ENCODE data around the gene HS3ST6.
"Not testable (repeated sequence)": the region's sequence is repeated elsewhere in the genome, so short reads cannot be mapped to it uniquely, and the experiment has no call there.

HS3ST6 gene

GRCh38 chr16:1918351-1919326, at the start of gene HS3ST6:
TSS of gene HS3ST6 (minus strand) at chr16:1918415. CDS start at chr16:1918323, 92 bp downstream.
- no peak for FAIRE-seq
- no peak for DNase-seq (ENCODE audit: insufficient read length, low spot score)

- no peak for DNase-seq (ENCODE audit: insufficient read length, low spot score)
- FAIRE-seq = no peak
Measured at GRCh38 chr16:1966460-1966859, 48.2 kb upstream of the HS3ST6 start, which contains the start of gene RNF151. TSS of gene RNF151 (plus strand) at chr16:1966856. CDS start at chr16:1966882, 26 bp downstream.

- no peak for FAIRE-seq
- no peak for DNase-seq (ENCODE audit: insufficient read length, low spot score)
Measured at GRCh38 chr16:1965396-1966001, 47.3 kb upstream of the HS3ST6 start.

- FAIRE-seq (peak; percentile 91), DNase-seq (ENCODE audit: insufficient read length, low spot score) (peak; percentile 99)
Measured at GRCh38 chr16:1964506-1965395, 46.5 kb upstream of the HS3ST6 start, which contains the start of gene RPS2. TSS of gene RPS2 (minus strand) at chr16:1964826. CDS start at chr16:1964625, 201 bp downstream.

DNA sequence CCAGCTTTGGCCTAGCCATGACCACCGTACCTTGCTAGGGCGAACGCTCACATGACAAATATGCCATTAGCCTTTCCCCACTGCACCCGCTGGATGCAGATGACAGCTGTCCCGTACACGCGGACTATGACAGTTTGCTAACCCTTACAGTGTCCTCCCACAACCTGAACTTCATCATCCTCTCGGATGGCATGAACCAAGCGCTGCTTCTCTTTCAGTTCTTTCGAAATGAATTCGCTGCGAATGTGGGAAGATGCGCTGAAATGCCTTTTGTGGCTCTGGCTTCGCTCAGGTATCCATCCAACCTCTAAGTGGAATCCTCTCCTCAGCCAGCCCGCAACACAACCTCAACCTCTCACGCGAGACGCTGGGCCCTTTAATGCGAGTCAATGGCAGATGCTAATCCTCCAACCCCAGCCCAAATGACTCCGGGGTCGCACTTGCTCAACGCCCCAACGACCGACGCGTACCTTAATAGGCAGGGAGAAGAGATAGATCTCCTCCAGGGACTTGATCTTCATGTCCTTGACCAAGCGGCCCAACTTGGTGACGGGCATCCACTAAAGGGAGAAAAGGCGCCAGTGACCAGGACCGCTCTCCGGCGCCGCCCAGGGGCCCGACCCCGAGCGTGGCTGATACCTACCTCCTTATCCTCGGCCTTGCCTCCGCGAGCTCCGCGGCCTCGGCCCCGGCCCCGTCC, 45.7 kb upstream of the HS3ST6 start:
- FAIRE-seq = peak; percentile 11
- DNase-seq (ENCODE audit: insufficient read length, low spot score) = no peak

- FAIRE-seq; DNase-seq (ENCODE audit: insufficient read length, low spot score): not testable (repeated sequence)
Measured at GRCh38 chr16:1962161-1963153, 44.2 kb upstream of the HS3ST6 start.

DNA sequence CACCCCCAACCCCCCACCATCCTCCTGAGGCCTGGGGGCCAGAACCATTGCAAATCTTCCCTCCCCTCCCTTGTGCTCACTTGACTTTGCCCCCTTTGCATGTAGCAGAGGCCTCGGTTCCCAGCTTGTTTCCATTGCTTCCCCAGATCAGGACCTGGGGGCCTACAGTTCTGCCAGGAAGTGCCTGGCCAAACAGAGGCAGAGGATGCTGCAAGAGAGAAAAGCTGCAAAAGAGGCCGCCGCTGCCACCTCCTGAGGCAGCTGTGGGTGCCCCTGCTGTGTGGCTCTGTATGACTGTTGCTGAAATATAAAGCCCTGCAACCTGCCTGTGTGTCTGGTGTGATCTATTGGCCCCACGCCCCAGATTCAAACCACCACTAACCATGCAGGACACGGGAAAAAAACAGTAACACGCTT, 43.4 kb upstream of the HS3ST6 start:
- DNase-seq (ENCODE audit: insufficient read length, low spot score) (no peak), FAIRE-seq (no peak)

GRCh38 chr16:1960665-1961630, 42.7 kb upstream of the HS3ST6 start:
- FAIRE-seq = no peak
- no peak for DNase-seq (ENCODE audit: insufficient read length, low spot score)

GRCh38 chr16:1959269-1960039, 41.2 kb upstream of the HS3ST6 start, which contains the start of gene NDUFB10:
TSS of gene NDUFB10 (plus strand) at chr16:1959538. CDS start at chr16:1959625, 87 bp downstream.
- peak; percentile 87 for FAIRE-seq
- peak; percentile 93 for DNase-seq (ENCODE audit: insufficient read length, low spot score)

DNA sequence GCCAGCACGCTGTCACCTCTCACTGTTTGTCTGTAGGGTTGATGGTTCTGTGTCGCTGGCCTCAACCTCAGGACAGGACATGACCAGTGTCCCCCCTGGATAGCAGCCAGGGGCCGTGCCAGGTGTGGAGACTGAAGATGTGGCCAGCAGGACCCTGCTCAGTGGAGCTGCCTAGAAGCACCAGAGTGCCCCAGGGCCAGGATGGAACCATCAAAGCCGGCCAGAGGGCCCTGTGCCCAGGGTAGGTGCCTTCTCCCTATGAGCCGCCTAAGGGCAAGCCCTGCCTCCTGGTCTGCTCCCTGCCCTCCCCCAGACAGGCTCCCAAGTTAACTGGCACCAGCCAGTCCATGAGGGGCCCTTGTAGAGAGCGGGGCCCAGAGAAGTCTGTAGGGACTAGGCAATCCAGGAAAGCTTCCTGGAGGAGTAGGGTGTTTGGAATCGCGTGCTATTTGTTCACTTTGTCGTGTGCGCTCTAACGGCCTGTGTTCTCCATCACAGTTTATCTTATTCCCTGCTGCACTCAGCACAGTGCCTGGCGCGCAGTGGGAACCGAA, 40.6 kb upstream of the HS3ST6 start:
- FAIRE-seq = no peak

GRCh38 chr16:1958143-1958491, 39.9 kb upstream of the HS3ST6 start:
- not testable (repeated sequence) for FAIRE-seq; DNase-seq (ENCODE audit: insufficient read length, low spot score)

More for the DNA sequence above, 40.6 kb upstream of the HS3ST6 start:
- DNase-seq (ENCODE audit: insufficient read length, low spot score) = no peak

- FAIRE-seq; DNase-seq (ENCODE audit: insufficient read length, low spot score): not testable (repeated sequence)
Measured at GRCh38 chr16:1957434-1958142, 39.4 kb upstream of the HS3ST6 start.

DNA sequence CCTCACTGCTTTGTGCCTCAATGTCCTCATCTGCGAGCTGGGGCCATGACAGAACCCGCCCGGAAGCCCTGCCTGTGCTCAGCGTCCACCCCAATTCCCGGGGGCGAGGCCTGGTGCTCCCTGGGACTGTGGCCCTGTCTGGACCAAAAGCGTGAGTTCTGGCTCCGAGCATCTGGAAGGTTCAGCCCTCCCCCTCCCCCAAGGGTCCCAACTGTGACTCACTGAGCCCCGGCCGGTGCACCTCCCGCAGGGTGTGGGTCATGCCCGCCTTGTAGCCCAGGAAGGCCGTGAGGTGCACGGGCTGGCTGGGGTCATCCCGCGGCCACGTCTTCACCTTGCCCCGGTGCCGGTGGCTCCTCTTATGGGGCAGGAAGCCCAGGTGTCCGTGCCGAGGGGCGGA, 35.5 kb upstream of the HS3ST6 start:
- DNase-seq (ENCODE audit: insufficient read length, low spot score) = no peak
- no peak for FAIRE-seq

GRCh38 chr16:1950559-1950958, 32.3 kb upstream of the HS3ST6 start:
- no peak for FAIRE-seq

GRCh38 chr16:1950047-1950446, 31.8 kb upstream of the HS3ST6 start:
- FAIRE-seq = no peak
- no peak for DNase-seq (ENCODE audit: insufficient read length, low spot score)

More at GRCh38 chr16:1950559-1950958, 32.3 kb upstream of the HS3ST6 start:
- no peak for DNase-seq (ENCODE audit: insufficient read length, low spot score)

DNA sequence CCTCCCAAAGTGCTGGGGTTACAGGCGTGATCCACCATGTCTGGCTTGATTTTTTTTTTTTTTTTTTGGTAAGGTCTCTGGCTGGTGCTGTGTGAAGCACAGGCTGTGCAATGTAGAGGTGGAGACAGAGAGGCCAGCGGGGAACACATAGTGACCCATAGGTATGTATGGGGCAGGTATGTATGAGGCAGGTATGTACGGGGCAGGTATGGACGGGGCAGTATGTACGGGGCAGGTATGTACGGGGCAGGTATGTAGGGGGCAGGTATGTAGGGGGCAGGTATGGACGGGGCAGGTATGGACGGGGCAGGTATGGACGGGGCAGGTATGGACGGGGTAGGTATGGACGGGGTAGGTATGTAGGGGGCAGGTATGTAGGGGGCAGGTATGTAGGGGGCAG, 31.3 kb upstream of the HS3ST6 start:
- no peak for FAIRE-seq
- no peak for DNase-seq (ENCODE audit: insufficient read length, low spot score)
